Stimulated activated CD8-positive, alpha-beta memory T cell treated with anti-CD3 and anti-CD28 coated beads, Interleukin-12 subunit alpha, Interleukin-12 subunit beta, amount 100 ng/mL, for 4 hours (primary cell): ENCODE results near the gene ASB14.

Source experiments
- DNase-seq: peaks from one replicate; pipeline ENCODE4 v3.0.0-alpha.2; 2020; ENCODE audit warnings: low read depth

The ASB14 gene

GRCh38 chr3:57261119-57261518 lies 31.4 kb downstream of the ASB14 start:
- no peak for DNase-seq

GRCh38 chr3:57257678-57258077 lies 34.8 kb downstream of the ASB14 start:
- no peak for DNase-seq

- DNase-seq = no peak
Observed at GRCh38 chr3:57256844-57257243, 35.6 kb downstream of the ASB14 start.

GRCh38 chr3:57252404-57252803 lies 40.1 kb downstream of the ASB14 start:
- no peak for DNase-seq

- DNase-seq = no peak
Observed at GRCh38 chr3:57244946-57245345, 47.5 kb downstream of the ASB14 start.

- no peak for DNase-seq
Observed at GRCh38 chr3:57234613-57235575, 57.6 kb downstream of the ASB14 start.

- DNase-seq = no peak
Observed at GRCh38 chr3:57233799-57234198, 58.7 kb downstream of the ASB14 start.

- DNase-seq = no peak
Observed at GRCh38 chr3:57230006-57230405, 62.5 kb downstream of the ASB14 start.

- DNase-seq = peak; percentile 17
Observed at GRCh38 chr3:57227930-57228751, 64.3 kb downstream of the ASB14 start.

- peak; percentile 82 for DNase-seq
Observed at GRCh38 chr3:57227204-57227929, 65.1 kb downstream of the ASB14 start, which contains the start of gene APPL1. APPL1 (plus strand) TSS chr3:57227729; CDS start chr3:57227884, 155 bp downstream.

GRCh38 chr3:57226176-57226575 lies 66.3 kb downstream of the ASB14 start:
- no peak for DNase-seq

GRCh38 chr3:57224856-57225255 lies 67.6 kb downstream of the ASB14 start:
- DNase-seq = no peak

GRCh38 chr3:57221883-57222282 lies 70.6 kb downstream of the ASB14 start:
- no peak for DNase-seq
